Right lobe of liver (tissue), 6 donors: ENCODE results near the gene PPDPF. TPM values are rescaled to one million over a fixed set of nuclear protein-coding genes. Genes with fewer than 3 reads are reported as not detected.

Experiments used
- ATAC-seq, 4 donors: fragments of 200-7000 bp; cut with Tn5 transposase; one replicate each; pipeline ENCODE4 v1.9.1; 2020; ENCODE audit warnings: mild to moderate bottlenecking in 4 of 4, moderate library complexity in 4 of 4
- DNase-seq, 3 donors: peaks; one replicate each; pipeline ENCODE4 v3.0.0-alpha.2; 2020
- H3K27ac ChIP-seq, 3 donors: fragments of 200-600 bp; one replicate each; pipeline ENCODE4 v1.8.0; 2022
- H3K27me3 ChIP-seq, 2 donors: fragments of 200-600 bp; one replicate each; pipeline ENCODE4 v1.8.0; 2022
- H3K36me3 ChIP-seq, 4 donors: fragments of 200-600 bp; sonication (generic) in 1 of 4; one replicate each; pipeline versions ENCODE4 v1.5.1 to v1.8.0; 2017 to 2022; ENCODE audit warnings: control low read depth in 1 of 4
- H3K4me1 ChIP-seq, 4 donors: fragments of 200-600 bp; sonication (generic) in 1 of 4; one replicate each; pipeline versions ENCODE4 v1.5.1 to v1.8.0; 2017 to 2022; ENCODE audit warnings: control low read depth in 1 of 4
- H3K4me3 ChIP-seq, 3 donors: fragments of 200-600 bp; one replicate each; pipeline ENCODE4 v1.8.0; 2022
- H3K9me3 ChIP-seq, 4 donors: fragments of 200-600 bp; sonication (generic) in 1 of 4; one replicate each; pipeline versions ENCODE4 v1.5.1 to v1.8.0; 2017 to 2022; ENCODE audit warnings: control low read depth in 1 of 4
- CTCF ChIP-seq, 4 donors: fragments of 200-600 bp in 3 of 4; fragments of 450-650 bp in 1 of 4; IDR thresholded peaks; one replicate each; pipeline versions ENCODE4 v1.5.1 to v1.8.0; 2016 to 2022; ENCODE audit warnings: antibody characterized with exemption in 4 of 4, mild to moderate bottlenecking in 2 of 4
- POLR2A ChIP-seq: fragments of 450-650 bp; IDR thresholded peaks from one replicate; pipeline ENCODE4 v1.6.1; 2017; ENCODE audit warnings: antibody characterized with exemption, mild to moderate bottlenecking
- WGBS: methylation state at CpG from one replicate; pipeline ENCODE4 v1.1.6; 2018; ENCODE audit warnings: low coverage, low lambda C conversion rate; ENCODE audit not compliant: insufficient coverage; ENCODE audit errors: missing lambda C conversion rate; 5-methylcytosine and 5-hydroxymethylcytosine counted together
- intact Hi-C, 2 donors: fragments of 100-400 bp; cut with DNase I; formaldehyde crosslinking; loops; one replicate each; pipeline versions ENCODE4 v1.11.2 to v1.14.1; 2022
- total RNA-seq, 6 experiments: library from RNA; depleted of rRNA in 2 of 6; stranded (reverse); fragments of >200 nt in 2 of 6; fragmentation: NEBNext Ultra II Directional in 3 of 6; extraction: Animal tissue kit (Norgen Biotek cat#: 25700) in 3 of 6; gene quantifications; one replicate each; pipeline versions ENCODE4 v1.1.0 to v1.2.4, GENCODE V29; 2016 to 2023
- donor health status: DM: no; HTN: yes; CAD: no.
- donor health status: DM: no; HTN: no; CAD: no.
- donor health status: DM: no; HTN: no; CAD: no.
- donor health status: DM: no; HTN: yes; CAD: no.
- donor health status: DM: no; HTN: yes; CAD: no.

Gene PPDPF
- total RNA-seq, 6 experiments from 2014 or later = 50.2 to 99.4 (median 76.7) TPM

- ATAC-seq = no peak
- intact Hi-C loops = loop anchor here in 1 of 2 donors (10.0 kb wide), 1 partner anchor 438 kb away; the partner anchor contains the start of gene SAMD10
- peak overlapping the region in 1 of 3 donors; percentile 32 for H3K4me3 ChIP-seq
These were observed 15.8 kb downstream of the PPDPF start for GRCh38 chr20:63536241-63536977.

DNA sequence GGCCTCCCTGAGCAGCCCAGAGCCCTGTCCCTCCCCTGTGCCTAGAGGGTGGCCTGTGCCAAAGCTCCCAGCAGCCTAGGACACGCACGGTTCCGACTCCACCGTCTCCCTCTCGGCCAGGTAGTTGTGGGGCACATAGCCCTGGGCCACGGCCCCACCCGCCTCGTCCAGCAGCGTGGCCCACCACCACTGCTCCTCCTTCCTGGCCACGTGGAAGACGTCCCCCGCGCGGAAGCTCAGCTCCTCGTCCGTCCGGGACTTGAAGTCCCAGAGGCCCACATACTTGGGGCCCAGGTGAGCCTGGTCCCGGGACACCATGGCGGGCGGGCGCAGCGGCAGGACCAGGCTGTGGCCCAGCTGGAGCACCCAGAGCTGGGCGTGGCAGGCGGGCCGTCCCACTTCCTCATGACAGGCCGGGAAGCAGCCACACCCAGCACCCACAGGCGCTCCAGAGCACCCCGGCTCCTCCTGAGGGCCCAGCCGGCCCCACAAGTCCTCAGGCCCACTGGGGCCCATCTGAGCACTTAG is 16.5 kb downstream of the PPDPF start, which contains the start of gene PTK6:
TSS of gene PTK6 (minus strand) at position 380 of the 528 bp plus-strand sequence. CDS start at position 318, 62 bp downstream.
- DNase-seq = peak in 2 of 3 donors; percentile 74 to 80
- Histone ChIP-seq H3K9me3 (no peaks in the 10 kb centered on the region), H3K27me3 (no peaks in the 10 kb centered on the region), H3K36me3 (no peaks in the 10 kb centered on the region), H3K4me3 (peak within 1 kb of the TSS; percentile 32 to 46 (median 33)), H3K4me1 (peaks cover 0 to 16% (median 7%) of the 10 kb centered on the region in 4 donors), H3K27ac (peak within 1 kb of the TSS; percentile 72 to 88 (median 75))
- intact Hi-C loops = loop anchor here in 1 of 2 donors (10.0 kb wide), 1 partner anchor 438 kb away; the partner anchor contains the start of gene SAMD10
- TF ChIP-seq POLR2A (no peak), CTCF (IDR thresholded peaks at IDR 0.05) (no peak)
- peak; percentile 0 to 15 (median 6) for ATAC-seq
- no CpG with 5 or more reads among the region's 29 CpGs for WGBS

More at GRCh38 chr20:63536241-63536977, 15.8 kb downstream of the PPDPF start:
- Histone ChIP-seq H3K36me3 (no peaks in the 10 kb centered on the region), H3K27me3 (no peaks in the 10 kb centered on the region), H3K27ac (peak overlapping the region in 1 of 3 donors; percentile 75), H3K4me1 (peaks cover 0 to 16% (median 7%) of the 10 kb centered on the region in 4 donors), H3K9me3 (no peaks in the 10 kb centered on the region)
- DNase-seq = peak in 1 of 3 donors; percentile 57
- TF ChIP-seq POLR2A = no peak
- TF ChIP-seq CTCF (IDR thresholded peaks at IDR 0.05) = no peak
- 44% methylated on average over 11 of the region's 35 CpGs for WGBS

GRCh38 chr20:63537525-63538203 is 17.1 kb downstream of the PPDPF start:
- no peaks in the 10 kb centered on the region for H3K36me3 ChIP-seq
- no peaks in the 10 kb centered on the region for H3K9me3 ChIP-seq
- TF ChIP-seq CTCF (IDR thresholded peaks at IDR 0.05) (peak; percentile 97 to 99 (median 98)), POLR2A (peak; percentile 88)
- WGBS = 13% methylated on average over 9 of the region's 34 CpGs
- peaks cover 0 to 16% (median 7%) of the 10 kb centered on the region in 4 donors for H3K4me1 ChIP-seq
- H3K27me3 ChIP-seq = no peaks in the 10 kb centered on the region
- peak overlapping the region; percentile 72 to 88 (median 75) for H3K27ac ChIP-seq
- peak overlapping the region; percentile 32 to 46 (median 33) for H3K4me3 ChIP-seq
- DNase-seq (peak; percentile 96 to 98 (median 98)), ATAC-seq (peak; percentile 85 to 89 (median 87))
- intact Hi-C loops = loop anchor here in 1 of 2 donors (10.0 kb wide), 1 partner anchor 437 kb away; the partner anchor contains the start of gene SAMD10
